Astrocyte of the hippocampus (primary cell): ENCODE measurements around the gene B4GALNT2.
"Not testable (repeated sequence)": the region's sequence is repeated elsewhere in the genome, so short reads cannot be mapped to it uniquely, and the experiment has no call there.

Experiments used
- DNase-seq: peaks from one replicate; pipeline ENCODE4 v3.0.0; 2011; ENCODE audit warnings: low read depth, low spot score

Gene B4GALNT2

GRCh38 chr17:49180998-49181635 is 48.5 kb downstream of the B4GALNT2 start:
- DNase-seq: no peak

- DNase-seq: no peak
Measured at GRCh38 chr17:49183341-49183740, 50.8 kb downstream of the B4GALNT2 start.

- no peak for DNase-seq
Measured at GRCh38 chr17:49183801-49184200, 51.2 kb downstream of the B4GALNT2 start.

- DNase-seq: not testable (repeated sequence)
Measured at GRCh38 chr17:49184522-49184921, 52.0 kb downstream of the B4GALNT2 start.

GRCh38 chr17:49185381-49185780 is 52.8 kb downstream of the B4GALNT2 start:
- not testable (repeated sequence) for DNase-seq

- DNase-seq: no peak
Measured at GRCh38 chr17:49187301-49187700, 54.7 kb downstream of the B4GALNT2 start.

- no peak for DNase-seq
Measured at GRCh38 chr17:49190932-49191331, 58.4 kb downstream of the B4GALNT2 start.

GRCh38 chr17:49191409-49191916 is 58.9 kb downstream of the B4GALNT2 start:
- no peak for DNase-seq

GRCh38 chr17:49191917-49192741 is 59.6 kb downstream of the B4GALNT2 start:
- peak; percentile 90 for DNase-seq

GRCh38 chr17:49193513-49194296 is 61.1 kb downstream of the B4GALNT2 start:
- DNase-seq: peak; percentile 75

GRCh38 chr17:49194297-49194607 is 61.7 kb downstream of the B4GALNT2 start:
- no peak for DNase-seq

GRCh38 chr17:49195751-49196150 is 63.2 kb downstream of the B4GALNT2 start:
- DNase-seq: no peak

GRCh38 chr17:49196520-49196919 is 64.0 kb downstream of the B4GALNT2 start:
- no peak for DNase-seq

GRCh38 chr17:49197346-49197998 is 64.9 kb downstream of the B4GALNT2 start:
- DNase-seq: no peak

GRCh38 chr17:49198211-49198610 is 65.6 kb downstream of the B4GALNT2 start:
- DNase-seq: no peak

- DNase-seq: no peak
Measured at GRCh38 chr17:49200423-49201083, 68.0 kb downstream of the B4GALNT2 start.

- peak; percentile 52 for DNase-seq
Measured at GRCh38 chr17:49201481-49201927, 68.9 kb downstream of the B4GALNT2 start.

GRCh38 chr17:49203796-49204195 is 71.2 kb downstream of the B4GALNT2 start:
- no peak for DNase-seq

GRCh38 chr17:49204516-49204915 is 71.9 kb downstream of the B4GALNT2 start:
- DNase-seq: no peak

GRCh38 chr17:49209061-49209571 is 76.5 kb downstream of the B4GALNT2 start:
- DNase-seq: no peak
